Activated T-helper 2 cell treated with anti-CD3 and anti-CD28 coated beads, Interferon-gamma antibody, Interleukin-2, Interleukin-4, amounts not matched to agents 10 μg/mL and 5 μg/mL and 100 μg/mL, durations not matched to agents 14 hours and 24 hours and 36 hours (primary cell): Measurements from ENCODE around the gene FAM181B. TPM values are rescaled to one million over a fixed set of nuclear protein-coding genes. Genes with fewer than 3 reads are reported as not detected.

Experiments used
- DNase-seq: peaks from one replicate; pipeline ENCODE4 v3.0.0; 2021; ENCODE audit warnings: low spot score
- H3K27ac Mint-ChIP-seq: one replicate; pipeline ENCODE4 v1.8.0; 2021; ENCODE audit warnings: mixed read lengths
- H3K27me3 Mint-ChIP-seq: one replicate; pipeline ENCODE4 v1.8.0; 2021; ENCODE audit warnings: low read depth, mixed read lengths
- H3K36me3 Mint-ChIP-seq: one replicate; pipeline ENCODE4 v1.8.0; 2021; ENCODE audit warnings: low read depth, mixed read lengths
- H3K4me1 Mint-ChIP-seq: one replicate; pipeline ENCODE4 v1.8.0; 2021; ENCODE audit warnings: low read depth, mixed read lengths
- H3K4me3 Mint-ChIP-seq: one replicate; pipeline ENCODE4 v1.8.0; 2021; ENCODE audit warnings: low read depth, mild to moderate bottlenecking, moderate library complexity, mixed read lengths
- H3K9me3 Mint-ChIP-seq: one replicate; pipeline ENCODE4 v1.8.0; 2021; ENCODE audit warnings: mixed read lengths
- intact Hi-C: fragments of 100-400 bp; cut with micrococcal nuclease; formaldehyde crosslinking; loops from one replicate; pipeline ENCODE4 v1.15.1; 2023
- total RNA-seq: library from RNA; stranded (reverse); gene quantifications from 2 replicates; pipeline ENCODE4 v1.2.3, GENCODE V29; 2022

The FAM181B gene
- total RNA-seq, 1 donor from 2014 or later: not detected

- no peak for DNase-seq
- Mint-ChIP-seq H3K27me3 (peaks cover 20% of the 10 kb centered on the region), H3K27ac (no peak overlapping the region), H3K36me3 (no peaks in the 10 kb centered on the region), H3K4me1 (no peaks in the 10 kb centered on the region), H3K9me3 (no peaks in the 10 kb centered on the region), H3K4me3 (no peak overlapping the region)
- intact Hi-C loops: no loop called here
Measured at GRCh38 chr11:82724026-82724425, 9.6 kb downstream of the FAM181B start.

- Mint-ChIP-seq H3K27ac (no peak overlapping the region), H3K9me3 (no peaks in the 10 kb centered on the region), H3K27me3 (peaks cover 15% of the 10 kb centered on the region), H3K4me1 (no peaks in the 10 kb centered on the region), H3K4me3 (no peak overlapping the region), H3K36me3 (no peaks in the 10 kb centered on the region)
- intact Hi-C loops: no loop called here
- no peak for DNase-seq
Measured at GRCh38 chr11:82722231-82722630, 11.4 kb downstream of the FAM181B start.

GRCh38 chr11:82720267-82721065 is 13.2 kb downstream of the FAM181B start:
- no peak overlapping the region for H3K4me3 Mint-ChIP-seq
- DNase-seq: no peak
- H3K4me1 Mint-ChIP-seq: no peaks in the 10 kb centered on the region
- intact Hi-C loops: no loop called here
- no peak overlapping the region for H3K27ac Mint-ChIP-seq
- H3K36me3 Mint-ChIP-seq: no peaks in the 10 kb centered on the region
- H3K9me3 Mint-ChIP-seq: no peaks in the 10 kb centered on the region
- H3K27me3 Mint-ChIP-seq: peaks cover 9% of the 10 kb centered on the region

GRCh38 chr11:82719361-82720105 is 14.1 kb downstream of the FAM181B start:
- no peak for DNase-seq
- intact Hi-C loops: loop anchor here (2.0 kb wide), 2 partner anchors 145 to 1097 kb away; no protein-coding TSS in a partner anchor
- Mint-ChIP-seq H3K36me3 (no peaks in the 10 kb centered on the region), H3K27me3 (peaks cover 8% of the 10 kb centered on the region), H3K4me3 (no peak overlapping the region), H3K27ac (no peak overlapping the region), H3K9me3 (no peaks in the 10 kb centered on the region), H3K4me1 (no peaks in the 10 kb centered on the region)

- Mint-ChIP-seq H3K4me3 (no peak overlapping the region), H3K27ac (no peak overlapping the region), H3K36me3 (no peaks in the 10 kb centered on the region), H3K9me3 (no peaks in the 10 kb centered on the region), H3K4me1 (no peaks in the 10 kb centered on the region), H3K27me3 (peaks cover 8% of the 10 kb centered on the region)
- intact Hi-C loops: loop anchor here (2.0 kb wide), 2 partner anchors 146 to 1098 kb away; no protein-coding TSS in a partner anchor
- no peak for DNase-seq
Measured at GRCh38 chr11:82718821-82719220, 14.8 kb downstream of the FAM181B start.

GRCh38 chr11:82718307-82718706 is 15.4 kb downstream of the FAM181B start:
- DNase-seq: no peak

GRCh38 chr11:82714346-82715174 is 19.1 kb downstream of the FAM181B start:
- Mint-ChIP-seq H3K9me3 (no peaks in the 10 kb centered on the region), H3K4me3 (no peak overlapping the region), H3K4me1 (no peaks in the 10 kb centered on the region), H3K36me3 (no peaks in the 10 kb centered on the region), H3K27me3 (peaks cover 6% of the 10 kb centered on the region), H3K27ac (no peak overlapping the region)
- intact Hi-C loops: no loop called here
- no peak for DNase-seq

More at GRCh38 chr11:82718307-82718706, 15.4 kb downstream of the FAM181B start:
- intact Hi-C loops: loop anchor here (2.0 kb wide), 2 partner anchors 146 to 1098 kb away; no protein-coding TSS in a partner anchor
- H3K27me3 Mint-ChIP-seq: peaks cover 4% of the 10 kb centered on the region
- no peaks in the 10 kb centered on the region for H3K4me1 Mint-ChIP-seq
- no peaks in the 10 kb centered on the region for H3K36me3 Mint-ChIP-seq
- no peak overlapping the region for H3K27ac Mint-ChIP-seq
- no peaks in the 10 kb centered on the region for H3K9me3 Mint-ChIP-seq
- H3K4me3 Mint-ChIP-seq: no peak overlapping the region

DNA sequence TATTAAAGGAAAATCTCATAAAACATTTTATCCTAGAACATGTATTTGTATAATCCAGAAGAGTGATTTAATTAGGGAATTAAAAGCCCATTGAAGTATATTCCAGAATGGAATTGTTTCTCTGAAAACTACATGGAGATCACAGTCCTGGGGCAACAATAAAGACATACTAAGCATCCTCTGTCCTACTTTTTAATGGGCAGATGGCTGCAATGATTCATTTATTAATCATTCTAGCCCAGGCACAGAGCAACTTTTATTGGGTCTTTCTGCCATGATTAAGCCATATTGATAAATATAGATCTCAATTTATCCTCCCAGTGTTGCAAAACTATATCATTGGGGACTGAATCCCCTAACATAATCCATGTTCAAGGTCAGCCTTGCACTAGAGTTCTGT is 22.0 kb downstream of the FAM181B start:
- Mint-ChIP-seq H3K9me3 (no peaks in the 10 kb centered on the region), H3K27me3 (peaks cover 6% of the 10 kb centered on the region), H3K27ac (no peak overlapping the region), H3K36me3 (no peaks in the 10 kb centered on the region), H3K4me1 (no peaks in the 10 kb centered on the region), H3K4me3 (no peak overlapping the region)
- intact Hi-C loops: no loop called here
- no peak for DNase-seq

GRCh38 chr11:82703796-82704195 is 29.9 kb downstream of the FAM181B start:
- Mint-ChIP-seq H3K36me3 (no peaks in the 10 kb centered on the region), H3K4me3 (no peak overlapping the region), H3K27me3 (peaks cover 13% of the 10 kb centered on the region), H3K4me1 (no peaks in the 10 kb centered on the region), H3K9me3 (no peaks in the 10 kb centered on the region), H3K27ac (no peak overlapping the region)
- DNase-seq: no peak
- intact Hi-C loops: no loop called here

DNA sequence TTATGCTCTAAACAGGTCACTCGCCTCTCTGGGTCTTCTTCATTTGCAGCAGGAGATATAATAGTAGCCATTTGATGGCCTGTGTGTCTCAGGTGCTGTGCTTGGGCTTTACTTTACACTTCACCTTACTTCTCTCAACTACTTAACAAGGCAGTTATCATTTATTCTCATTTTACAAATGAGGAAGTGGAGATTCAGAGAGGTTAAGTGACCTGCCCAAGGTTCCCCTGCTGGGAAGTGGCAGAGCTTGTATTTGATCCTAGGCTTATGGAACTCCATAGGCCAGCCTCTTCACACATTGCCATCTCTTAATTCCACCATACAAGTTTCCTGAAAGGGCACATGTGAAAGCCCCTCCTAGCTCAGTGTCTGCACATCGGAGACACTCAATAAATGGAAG is 30.4 kb downstream of the FAM181B start:
- DNase-seq: no peak
- Mint-ChIP-seq H3K4me1 (no peaks in the 10 kb centered on the region), H3K9me3 (no peaks in the 10 kb centered on the region), H3K27me3 (peaks cover 13% of the 10 kb centered on the region), H3K4me3 (no peak overlapping the region), H3K36me3 (no peaks in the 10 kb centered on the region), H3K27ac (no peak overlapping the region)
- intact Hi-C loops: no loop called here

DNA sequence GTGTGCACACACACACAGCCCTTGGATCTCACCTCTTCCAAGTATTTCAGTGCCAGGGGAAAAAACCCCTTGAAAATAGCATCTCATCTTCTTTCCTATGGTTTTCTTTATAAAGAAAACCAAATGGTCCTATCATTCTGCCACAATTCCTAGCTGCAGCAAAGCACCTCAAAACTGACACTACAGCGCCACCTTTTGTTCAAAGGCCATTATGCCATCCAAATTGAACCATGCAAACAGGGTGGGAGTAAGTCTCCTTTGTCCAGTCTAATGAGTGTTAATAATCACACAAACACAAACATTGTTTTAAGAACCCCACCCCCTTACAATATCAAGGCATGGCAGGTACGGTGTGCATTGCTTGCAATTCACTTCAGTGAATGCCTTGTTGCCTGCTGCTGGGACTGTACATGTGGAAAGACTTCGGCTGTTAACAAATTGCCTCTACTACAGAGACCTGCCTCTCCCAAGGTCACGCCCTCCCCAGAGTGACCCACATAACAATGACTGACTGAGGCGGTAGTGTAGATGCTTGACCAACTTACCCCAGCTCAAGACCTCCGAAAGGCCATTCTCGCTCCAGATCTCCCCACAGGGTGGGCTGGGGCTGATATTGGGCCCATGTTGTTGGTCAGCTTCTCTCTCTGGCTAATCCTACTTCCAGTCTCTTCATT is 31.7 kb downstream of the FAM181B start:
- Mint-ChIP-seq H3K27me3 (peaks cover 13% of the 10 kb centered on the region), H3K9me3 (no peaks in the 10 kb centered on the region), H3K27ac (no peak overlapping the region), H3K4me1 (no peaks in the 10 kb centered on the region), H3K4me3 (no peak overlapping the region), H3K36me3 (no peaks in the 10 kb centered on the region)
- DNase-seq: no peak
- intact Hi-C loops: no loop called here
